ENCODE measurements around the gene ERLIN1. TPM values are rescaled to one million over a fixed set of nuclear protein-coding genes. Genes with fewer than 3 reads are reported as not detected.
A peak's percentile ranks its signal among the peaks of the same experiment; 100 is the strongest.

Gene ERLIN1
- 10 to 100 TPM; 21.2 to 22.8 TPM for total RNA-seq

GRCh38 chr10:100185364-100186252, at the start of gene ERLIN1:
Gene ERLIN1, minus strand, starts transcription at chr10:100186029. Its CDS starts 403 bp downstream, at chr10:100185626.
- H3K4me1 Mint-ChIP-seq (ENCODE audit: low read depth in 2 of 2): peaks cover 46 to 51% of the 10 kb centered on the region in 2 donors

DNA sequence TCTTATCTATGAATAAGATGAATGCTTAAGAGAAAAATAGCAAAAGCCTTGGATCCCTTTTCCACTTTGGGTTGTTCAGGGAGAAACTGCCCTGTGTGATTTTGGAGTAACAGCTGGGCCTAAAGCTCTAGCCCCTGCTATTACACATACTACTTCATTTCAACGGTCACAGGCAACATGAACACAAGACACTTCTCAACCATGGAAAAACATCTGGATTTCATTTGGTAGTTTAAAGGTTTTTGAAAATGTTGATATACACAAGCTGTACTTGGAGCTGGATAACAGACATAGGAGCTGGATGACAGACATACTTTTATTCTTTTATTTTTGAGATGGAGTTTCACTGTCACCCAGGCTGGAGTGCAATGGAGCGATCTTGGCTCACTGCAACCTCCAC, 46.3 kb upstream of the ERLIN1 start:
- peaks cover 18 to 25% of the 10 kb centered on the region in 2 donors for H3K4me1 Mint-ChIP-seq (ENCODE audit: low read depth in 2 of 2)
- no peak for ATAC-seq
- no peak overlapping the region for H3K27ac Mint-ChIP-seq
- no peaks in the 10 kb centered on the region for H3K27me3 Mint-ChIP-seq
- no peak for DNase-seq (ENCODE audit: low spot score)
- H3K36me3 Mint-ChIP-seq: peaks cover 30% of the 10 kb centered on the region
- H3K4me3 Mint-ChIP-seq: no peak overlapping the region
- peaks cover 3% of the 10 kb centered on the region for H3K9me3 Mint-ChIP-seq

More at GRCh38 chr10:100185364-100186252, at the start of gene ERLIN1:
- peak within 1 kb of the TSS; percentile 98 to 99 for H3K27ac Mint-ChIP-seq
- peak within 1 kb of the TSS; percentile 99 for H3K4me3 Mint-ChIP-seq
- peaks cover 24% of the 10 kb centered on the region for H3K36me3 Mint-ChIP-seq
- DNase-seq (ENCODE audit: low spot score) (peak; percentile 94), ATAC-seq (peak; percentile 96 to 98)
- no peaks in the 10 kb centered on the region for H3K9me3 Mint-ChIP-seq
- no peaks in the 10 kb centered on the region for H3K27me3 Mint-ChIP-seq

GRCh38 chr10:100229819-100230422, 44.1 kb upstream of the ERLIN1 start:
- Mint-ChIP-seq H3K9me3 (peaks cover 3% of the 10 kb centered on the region), H3K4me1 (ENCODE audit: low read depth in 2 of 2) (peaks cover 27 to 35% of the 10 kb centered on the region in 2 donors), H3K4me3 (peak overlapping the region; percentile 98), H3K36me3 (peaks cover 28% of the 10 kb centered on the region), H3K27me3 (no peaks in the 10 kb centered on the region), H3K27ac (peak overlapping the region; percentile 60 to 71)
- DNase-seq (ENCODE audit: low spot score) (no peak), ATAC-seq (no peak)

- no peak for DNase-seq (ENCODE audit: low spot score)
- no peak for ATAC-seq
- no peak overlapping the region for H3K27ac Mint-ChIP-seq
- H3K36me3 Mint-ChIP-seq: peaks cover 14% of the 10 kb centered on the region
- H3K27me3 Mint-ChIP-seq: no peaks in the 10 kb centered on the region
- no peaks in the 10 kb centered on the region for H3K9me3 Mint-ChIP-seq
- H3K4me1 Mint-ChIP-seq (ENCODE audit: low read depth in 2 of 2): peaks cover 17 to 22% of the 10 kb centered on the region in 2 donors
- H3K4me3 Mint-ChIP-seq: no peak overlapping the region
Measured at GRCh38 chr10:100223879-100224278, 38.0 kb upstream of the ERLIN1 start.

DNA sequence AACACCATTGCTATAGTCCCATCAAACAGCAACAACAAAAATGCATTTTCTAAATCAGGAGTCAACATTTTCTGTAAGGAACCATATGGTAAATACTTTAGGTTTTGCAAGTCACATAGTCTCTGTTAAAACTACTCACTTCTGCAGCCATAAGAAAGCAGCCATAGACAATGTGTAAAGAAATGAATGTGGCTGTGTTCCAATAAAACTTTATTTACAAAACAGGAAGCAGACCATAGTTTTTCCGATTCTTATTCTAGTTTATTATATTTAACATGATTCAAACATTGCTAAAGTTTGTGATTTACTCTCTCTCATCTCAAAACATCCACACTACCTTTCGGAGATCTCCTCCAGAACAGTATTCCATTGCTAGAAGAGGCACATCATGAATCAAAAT, 36.7 kb upstream of the ERLIN1 start:
- no peak overlapping the region for H3K4me3 Mint-ChIP-seq
- peaks cover 11% of the 10 kb centered on the region for H3K36me3 Mint-ChIP-seq
- H3K9me3 Mint-ChIP-seq: no peaks in the 10 kb centered on the region
- H3K27ac Mint-ChIP-seq: no peak overlapping the region
- DNase-seq (ENCODE audit: low spot score): no peak
- no peak for ATAC-seq
- peaks cover 10 to 13% of the 10 kb centered on the region in 2 donors for H3K4me1 Mint-ChIP-seq (ENCODE audit: low read depth in 2 of 2)
- no peaks in the 10 kb centered on the region for H3K27me3 Mint-ChIP-seq

DNA sequence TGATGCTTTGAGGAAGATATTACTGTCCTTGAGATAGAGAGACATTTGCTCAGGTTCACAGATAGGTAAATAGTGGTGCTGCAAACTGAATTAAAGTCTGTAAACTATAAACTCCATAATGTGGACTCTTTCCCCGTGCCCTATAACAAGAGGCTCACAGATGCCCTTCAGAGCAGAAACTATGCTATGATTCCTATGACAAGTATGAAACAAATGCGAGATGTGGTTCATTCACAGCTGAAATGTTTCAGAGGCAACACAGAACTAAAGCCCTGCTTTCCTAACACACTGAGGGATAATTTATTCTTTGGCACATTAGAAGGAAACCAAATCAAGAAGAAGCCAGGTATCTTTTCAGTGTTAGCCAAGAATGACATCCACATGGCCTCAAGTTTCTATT, 30.2 kb upstream of the ERLIN1 start:
- peaks cover 26% of the 10 kb centered on the region for H3K36me3 Mint-ChIP-seq
- H3K4me3 Mint-ChIP-seq: no peak overlapping the region
- peak overlapping the region in 1 of 2 donors; percentile 48 for H3K27ac Mint-ChIP-seq
- no peaks in the 10 kb centered on the region for H3K4me1 Mint-ChIP-seq (ENCODE audit: low read depth in 2 of 2)
- DNase-seq (ENCODE audit: low spot score) (no peak), ATAC-seq (no peak)
- no peaks in the 10 kb centered on the region for H3K9me3 Mint-ChIP-seq
- no peaks in the 10 kb centered on the region for H3K27me3 Mint-ChIP-seq

GRCh38 chr10:100209303-100209702, 23.5 kb upstream of the ERLIN1 start:
- ATAC-seq (no peak), DNase-seq (ENCODE audit: low spot score) (no peak)
- H3K27ac Mint-ChIP-seq: no peak overlapping the region

GRCh38 chr10:100208276-100208675, 22.4 kb upstream of the ERLIN1 start:
- no peak for ATAC-seq
- Mint-ChIP-seq H3K36me3 (peaks cover 23% of the 10 kb centered on the region), H3K4me1 (ENCODE audit: low read depth in 2 of 2) (no peaks in the 10 kb centered on the region), H3K4me3 (no peak overlapping the region), H3K9me3 (no peaks in the 10 kb centered on the region), H3K27ac (no peak overlapping the region), H3K27me3 (no peaks in the 10 kb centered on the region)
- DNase-seq (ENCODE audit: low spot score): no peak

More at GRCh38 chr10:100209303-100209702, 23.5 kb upstream of the ERLIN1 start:
- H3K36me3 Mint-ChIP-seq: peaks cover 26% of the 10 kb centered on the region
- H3K9me3 Mint-ChIP-seq: no peaks in the 10 kb centered on the region
- no peaks in the 10 kb centered on the region for H3K4me1 Mint-ChIP-seq (ENCODE audit: low read depth in 2 of 2)
- H3K4me3 Mint-ChIP-seq: no peak overlapping the region
- H3K27me3 Mint-ChIP-seq: no peaks in the 10 kb centered on the region

GRCh38 chr10:100204370-100204769, 18.5 kb upstream of the ERLIN1 start:
- Mint-ChIP-seq H3K27ac (peak overlapping the region in 1 of 2 donors; percentile 32), H3K27me3 (no peaks in the 10 kb centered on the region), H3K4me3 (no peak overlapping the region), H3K36me3 (peaks cover 30% of the 10 kb centered on the region), H3K9me3 (no peaks in the 10 kb centered on the region), H3K4me1 (ENCODE audit: low read depth in 2 of 2) (no peaks in the 10 kb centered on the region)
- ATAC-seq (no peak), DNase-seq (ENCODE audit: low spot score) (no peak)

DNA sequence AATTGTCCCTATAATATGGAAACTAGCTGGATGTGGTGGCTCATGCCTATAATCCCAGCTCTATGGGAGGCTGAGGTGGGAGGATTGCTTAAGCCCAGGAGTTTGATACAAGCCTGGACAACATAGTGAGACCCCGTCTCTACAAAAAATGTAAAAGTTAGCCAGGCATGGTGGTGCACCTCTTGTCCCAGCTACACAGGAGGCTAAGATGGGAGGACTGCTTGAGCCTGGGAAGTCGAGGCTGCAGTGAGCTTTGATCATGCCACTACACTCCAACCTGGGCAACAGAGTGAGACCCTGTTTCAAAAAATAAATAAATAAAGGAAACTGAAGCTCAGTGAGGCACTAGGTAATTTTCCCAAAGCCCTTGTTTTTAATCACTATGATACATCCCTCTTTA, 15.7 kb upstream of the ERLIN1 start:
- H3K27me3 Mint-ChIP-seq: no peaks in the 10 kb centered on the region
- no peaks in the 10 kb centered on the region for H3K4me1 Mint-ChIP-seq (ENCODE audit: low read depth in 2 of 2)
- H3K36me3 Mint-ChIP-seq: peaks cover 34% of the 10 kb centered on the region
- ATAC-seq: no peak
- no peak for DNase-seq (ENCODE audit: low spot score)
- H3K9me3 Mint-ChIP-seq: no peaks in the 10 kb centered on the region
- H3K27ac Mint-ChIP-seq: no peak overlapping the region
- no peak overlapping the region for H3K4me3 Mint-ChIP-seq

DNA sequence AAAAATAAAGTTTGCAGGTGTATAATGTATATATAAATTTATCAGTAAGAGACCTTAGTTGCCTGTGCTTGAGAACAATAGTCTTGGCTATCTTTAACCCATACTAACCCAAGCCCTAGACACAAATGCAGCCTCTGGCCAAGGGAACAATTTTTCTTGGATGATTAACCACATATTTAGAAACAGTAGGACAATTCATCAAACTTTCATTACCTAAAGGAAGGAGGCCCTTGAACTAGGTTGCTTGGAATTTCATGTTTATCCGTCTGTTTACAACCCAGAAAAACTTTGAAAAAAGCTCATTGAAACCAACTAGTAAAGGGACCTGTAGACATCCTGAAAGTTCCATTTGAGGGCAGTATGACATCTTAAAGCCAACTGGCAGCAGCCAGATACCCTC, 8.9 kb upstream of the ERLIN1 start:
- no peak for ATAC-seq
- Mint-ChIP-seq H3K4me3 (no peak overlapping the region), H3K36me3 (peaks cover 21% of the 10 kb centered on the region), H3K9me3 (no peaks in the 10 kb centered on the region), H3K4me1 (ENCODE audit: low read depth in 2 of 2) (no peaks in the 10 kb centered on the region), H3K27ac (no peak overlapping the region), H3K27me3 (no peaks in the 10 kb centered on the region)
- no peak for DNase-seq (ENCODE audit: low spot score)

DNA sequence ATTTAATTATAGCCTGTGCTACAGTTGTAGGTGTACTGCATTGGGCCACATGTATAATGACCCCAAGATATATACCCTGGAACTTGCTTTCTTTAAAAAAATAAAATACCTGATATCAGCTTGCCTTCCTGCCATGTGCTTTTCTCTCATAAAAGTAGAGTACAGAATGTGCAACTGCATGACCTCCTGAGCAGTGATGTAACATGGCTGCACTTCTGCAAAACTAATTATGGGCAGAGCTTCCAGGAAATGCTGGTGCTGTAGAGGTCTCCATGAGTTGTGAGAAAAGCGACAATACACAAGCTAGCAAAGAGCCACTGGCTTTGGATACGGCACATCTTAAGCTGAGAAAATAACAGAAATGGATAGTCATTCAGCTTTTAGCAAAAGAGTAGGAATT, 6.5 kb upstream of the ERLIN1 start:
- Mint-ChIP-seq H3K4me1 (ENCODE audit: low read depth in 2 of 2) (peaks cover 4 to 9% of the 10 kb centered on the region in 2 donors), H3K4me3 (no peak overlapping the region), H3K27me3 (no peaks in the 10 kb centered on the region), H3K9me3 (no peaks in the 10 kb centered on the region), H3K36me3 (peaks cover 11% of the 10 kb centered on the region), H3K27ac (no peak overlapping the region)
- DNase-seq (ENCODE audit: low spot score): no peak
- ATAC-seq: no peak

DNA sequence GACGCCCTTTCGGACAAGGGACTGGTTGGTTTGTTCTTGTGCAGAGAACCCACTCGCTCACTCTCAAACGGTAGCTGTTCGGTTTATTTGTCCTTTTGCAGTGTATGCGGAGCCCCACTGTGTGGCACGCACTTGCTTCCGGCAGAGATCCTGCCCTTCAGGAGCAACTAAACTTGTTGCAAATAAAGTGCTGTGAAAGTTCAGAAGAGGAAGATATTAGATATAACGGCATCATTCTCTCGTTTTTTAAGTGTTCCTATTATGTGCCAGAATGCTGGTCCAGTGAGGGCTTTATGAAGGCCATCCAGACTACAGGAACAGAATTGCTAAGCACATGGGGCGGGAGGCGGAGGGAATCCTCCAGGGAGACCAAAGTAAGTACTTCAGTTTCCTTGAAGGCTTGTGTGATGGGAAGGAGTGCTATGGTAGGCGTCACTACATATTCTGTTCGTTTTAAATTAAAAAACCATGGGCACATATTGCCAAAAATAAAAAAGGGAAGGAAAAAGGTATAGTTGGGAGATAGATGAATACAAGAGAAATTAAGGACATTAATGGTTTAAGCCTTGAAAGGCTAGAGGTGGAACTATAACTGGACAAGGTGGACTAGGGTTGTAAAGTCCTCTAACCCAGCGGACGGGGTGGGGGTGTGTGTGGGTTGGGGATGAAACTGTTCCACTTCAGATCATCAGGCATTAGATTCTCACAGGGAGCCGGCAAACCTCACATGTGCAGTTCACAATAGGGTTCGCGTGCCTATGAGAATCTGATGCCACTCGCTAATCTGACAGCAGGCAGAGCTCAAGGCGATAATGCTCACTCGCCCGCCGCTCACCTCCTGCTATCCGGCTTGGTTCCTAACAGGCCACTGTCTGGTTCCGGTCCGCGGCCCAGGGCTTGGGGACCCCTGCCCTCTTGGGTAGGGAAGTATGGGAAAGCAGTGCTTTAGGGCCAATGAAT, 704 bp upstream of the ERLIN1 start:
- Mint-ChIP-seq H3K4me1 (ENCODE audit: low read depth in 2 of 2) (peaks cover 46 to 51% of the 10 kb centered on the region in 2 donors), H3K27me3 (no peaks in the 10 kb centered on the region), H3K27ac (peak overlapping the region; percentile 98 to 99), H3K4me3 (peak overlapping the region; percentile 99), H3K36me3 (peaks cover 33% of the 10 kb centered on the region), H3K9me3 (no peaks in the 10 kb centered on the region)
- DNase-seq (ENCODE audit: low spot score): no peak
- ATAC-seq: peak; percentile 74 to 81

Data from natural killer cell treated with Interleukin-12 subunit alpha and Interleukin-12 subunit beta and Interleukin-15 and Interleukin-18, amount 100 ng/mL, for 72 hours (primary cell).